ENCODE data around the gene KCNQ1. TPM values are rescaled to one million over a fixed set of nuclear protein-coding genes. Genes with fewer than 3 reads are reported as not detected.

The KCNQ1 gene
- total RNA-seq, 1 experiment from 2014 or later, result not detected

DNA sequence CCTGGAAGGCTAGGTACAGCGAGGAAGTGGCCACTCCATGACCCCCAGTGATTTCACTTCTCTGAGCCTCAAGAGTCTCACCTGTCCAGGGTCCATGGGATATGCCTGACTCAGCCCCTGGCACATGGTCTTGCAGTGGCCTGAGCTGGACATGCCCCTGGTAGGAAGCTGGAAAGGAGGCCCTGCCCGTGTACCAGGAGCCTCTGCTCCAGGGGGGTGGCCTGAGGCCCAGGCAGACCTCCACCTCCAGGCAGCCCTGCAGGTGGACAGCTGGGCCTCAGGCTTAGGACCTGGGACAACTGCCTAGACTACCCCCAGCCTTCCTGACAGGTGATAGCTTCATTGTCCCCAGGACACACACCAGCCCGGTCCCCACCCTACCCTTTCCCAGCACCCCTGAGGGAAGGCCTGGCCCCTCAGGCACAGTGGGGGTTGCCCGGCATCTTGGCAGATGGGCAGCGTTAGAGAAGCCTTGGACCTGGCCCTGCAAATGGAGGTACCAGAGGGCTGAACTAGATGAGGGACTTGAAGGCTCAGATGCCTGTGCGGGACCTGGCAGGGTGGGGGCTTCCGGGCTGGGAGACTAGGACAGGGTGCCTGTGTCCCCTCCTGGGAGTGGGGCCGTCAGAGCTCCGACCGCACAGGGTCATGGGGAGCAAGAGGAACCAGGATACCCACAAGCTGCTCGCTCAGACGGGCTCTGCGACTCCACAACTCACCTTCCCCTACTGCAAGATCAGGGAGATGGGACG lies 387.1 kb downstream of the KCNQ1 start:
- Histone ChIP-seq H3K4me2 (no peak overlapping the region), H3K9me3 (ENCODE audit: insufficient read depth, low read depth) (0 out of 2 replicates have a peak, but pooled peaks cover 3% of the 10 kb centered on the region), H3K4me3 (no peak overlapping the region), H3F3A (ENCODE audit: insufficient read depth, low read depth) (no peaks in the 10 kb centered on the region), H4K20me1 (ENCODE audit: insufficient read depth) (no peaks in the 10 kb centered on the region), H3K36me3 (ENCODE audit: low read depth) (no peaks in the 10 kb centered on the region), H3K4me1 (replicated peaks; ENCODE audit: insufficient read depth) (no peaks in the 10 kb centered on the region), H2AFZ (no peak overlapping the region), H3K27ac (no peak overlapping the region), H3K79me2 (ENCODE audit: low read depth) (no peaks in the 10 kb centered on the region), H3K9me2 (ENCODE audit: insufficient read depth) (no peaks in the 10 kb centered on the region), H3K27me3 (ENCODE audit: insufficient read depth, low read depth) (no peaks in the 10 kb centered on the region)
- TF ChIP-seq, protein P1, sequence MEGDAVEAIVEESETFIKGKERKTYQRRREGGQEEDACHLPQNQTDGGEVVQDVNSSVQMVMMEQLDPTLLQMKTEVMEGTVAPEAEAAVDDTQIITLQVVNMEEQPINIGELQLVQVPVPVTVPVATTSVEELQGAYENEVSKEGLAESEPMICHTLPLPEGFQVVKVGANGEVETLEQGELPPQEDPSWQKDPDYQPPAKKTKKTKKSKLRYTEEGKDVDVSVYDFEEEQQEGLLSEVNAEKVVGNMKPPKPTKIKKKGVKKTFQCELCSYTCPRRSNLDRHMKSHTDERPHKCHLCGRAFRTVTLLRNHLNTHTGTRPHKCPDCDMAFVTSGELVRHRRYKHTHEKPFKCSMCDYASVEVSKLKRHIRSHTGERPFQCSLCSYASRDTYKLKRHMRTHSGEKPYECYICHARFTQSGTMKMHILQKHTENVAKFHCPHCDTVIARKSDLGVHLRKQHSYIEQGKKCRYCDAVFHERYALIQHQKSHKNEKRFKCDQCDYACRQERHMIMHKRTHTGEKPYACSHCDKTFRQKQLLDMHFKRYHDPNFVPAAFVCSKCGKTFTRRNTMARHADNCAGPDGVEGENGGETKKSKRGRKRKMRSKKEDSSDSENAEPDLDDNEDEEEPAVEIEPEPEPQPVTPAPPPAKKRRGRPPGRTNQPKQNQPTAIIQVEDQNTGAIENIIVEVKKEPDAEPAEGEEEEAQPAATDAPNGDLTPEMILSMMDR (conservative IDR thresholded peaks at IDR 0.05), result no peak
- no peak for TF ChIP-seq EZH2 (IDR thresholded peaks at IDR 0.05; ENCODE audit: low read depth)
- intact Hi-C loops (cut with micrococcal nuclease; ENCODE audit: unreplicated experiment), result no loop called here
- no TSS peak for BruUV-seq (replicated peaks)
- DNase-seq, result no peak
- ChIA-PET CTCF (no interaction called here), POLR2A (ENCODE audit: unreplicated experiment) (no interaction called here)

DNA sequence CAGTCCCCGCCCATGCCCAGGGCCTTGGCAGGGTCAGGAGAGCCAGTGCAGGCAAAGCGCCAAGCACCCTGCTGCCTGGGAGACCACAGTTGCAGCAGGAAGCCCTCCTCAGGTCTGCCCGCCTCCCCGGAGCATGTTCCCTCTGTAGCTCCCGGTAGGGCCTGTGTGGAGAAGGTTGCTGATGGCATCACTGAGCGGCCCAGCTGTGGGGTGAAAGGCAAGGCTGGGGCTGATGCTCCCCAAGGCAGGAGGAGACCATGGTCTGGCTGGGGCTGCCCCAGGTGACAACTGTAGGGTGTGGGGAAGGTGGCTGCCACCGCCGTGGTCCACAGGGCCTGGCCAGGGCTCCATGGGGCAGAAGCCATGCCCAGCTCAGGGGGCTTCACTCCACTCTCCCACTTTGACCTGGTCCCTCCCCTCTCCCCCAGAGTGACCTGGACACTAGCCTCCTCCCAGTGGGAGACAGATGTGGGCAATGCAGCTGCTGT lies 387.8 kb downstream of the KCNQ1 start:
- no peak for TF ChIP-seq EZH2 (IDR thresholded peaks at IDR 0.05; ENCODE audit: low read depth)
- TF ChIP-seq, protein P1 (conservative IDR thresholded peaks at IDR 0.05), result no peak
- DNase-seq, result no peak
- Histone ChIP-seq H3K36me3 (ENCODE audit: low read depth) (no peaks in the 10 kb centered on the region), H3K4me1 (replicated peaks; ENCODE audit: insufficient read depth) (no peaks in the 10 kb centered on the region), H3F3A (ENCODE audit: insufficient read depth, low read depth) (no peaks in the 10 kb centered on the region), H3K4me2 (no peak overlapping the region), H3K9me3 (ENCODE audit: insufficient read depth, low read depth) (0 out of 2 replicates have a peak, but pooled peaks cover 3% of the 10 kb centered on the region), H3K79me2 (ENCODE audit: low read depth) (no peaks in the 10 kb centered on the region), H2AFZ (no peak overlapping the region), H3K9me2 (ENCODE audit: insufficient read depth) (no peaks in the 10 kb centered on the region), H4K20me1 (ENCODE audit: insufficient read depth) (no peaks in the 10 kb centered on the region), H3K4me3 (no peak overlapping the region), H3K27ac (no peak overlapping the region), H3K27me3 (ENCODE audit: insufficient read depth, low read depth) (no peaks in the 10 kb centered on the region)
- POLR2A ChIA-PET (ENCODE audit: unreplicated experiment), result no interaction called here
- CTCF ChIA-PET, result no interaction called here
- no TSS peak for BruUV-seq (replicated peaks)
- intact Hi-C loops (cut with micrococcal nuclease; ENCODE audit: unreplicated experiment), result no loop called here

DNA sequence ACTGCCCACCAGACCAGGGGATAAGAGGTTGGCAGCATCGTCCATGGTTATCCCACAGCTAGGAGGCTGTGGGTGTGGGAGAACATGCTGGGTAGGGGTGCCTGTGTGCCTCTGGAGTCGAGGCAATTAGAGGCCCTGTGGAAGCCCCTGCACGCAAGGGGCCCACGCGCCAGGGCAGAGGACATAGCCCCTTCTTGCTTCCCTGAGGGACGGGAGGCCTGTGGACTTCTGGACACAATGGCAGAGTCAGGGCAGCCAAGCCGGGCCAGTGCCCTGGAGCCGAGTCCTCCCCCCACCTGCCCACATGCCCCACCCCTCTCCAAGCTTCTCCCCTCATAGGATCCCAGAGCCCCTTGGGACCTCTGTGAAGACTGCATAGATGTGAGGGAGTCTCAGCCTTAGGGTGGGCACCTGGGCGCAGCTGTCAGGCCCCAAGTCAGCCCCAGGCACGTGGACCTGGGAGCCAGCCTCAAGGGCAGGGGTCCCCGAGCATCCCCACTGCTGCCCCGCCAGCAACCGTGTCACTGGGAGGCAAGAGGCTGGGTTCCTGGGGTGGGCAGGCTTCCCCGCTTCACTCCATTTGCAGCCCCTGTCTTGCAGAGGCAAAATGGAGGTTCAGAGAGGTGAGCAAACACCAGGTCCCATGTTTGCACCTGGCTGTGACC lies 388.4 kb downstream of the KCNQ1 start:
- CTCF ChIA-PET, result no interaction called here

More for the DNA sequence above, 388.4 kb downstream of the KCNQ1 start:
- H3K36me3 ChIP-seq (ENCODE audit: low read depth), result no peaks in the 10 kb centered on the region
- no TSS peak for BruUV-seq (replicated peaks)
- intact Hi-C loops (cut with micrococcal nuclease; ENCODE audit: unreplicated experiment), result no loop called here
- H3K27ac ChIP-seq, result no peak overlapping the region
- H4K20me1 ChIP-seq (ENCODE audit: insufficient read depth), result no peaks in the 10 kb centered on the region
- no peak overlapping the region for H3K4me2 ChIP-seq
- H3F3A ChIP-seq (ENCODE audit: insufficient read depth, low read depth), result no peaks in the 10 kb centered on the region
- H3K9me3 ChIP-seq (ENCODE audit: insufficient read depth, low read depth), result 0 out of 2 replicates have a peak, but pooled peaks cover 3% of the 10 kb centered on the region
- TF ChIP-seq, protein P1 (conservative IDR thresholded peaks at IDR 0.05), result no peak
- TF ChIP-seq EZH2 (IDR thresholded peaks at IDR 0.05; ENCODE audit: low read depth), result no peak
- H3K4me1 ChIP-seq (replicated peaks; ENCODE audit: insufficient read depth), result no peaks in the 10 kb centered on the region
- no peak overlapping the region for H2AFZ ChIP-seq
- H3K79me2 ChIP-seq (ENCODE audit: low read depth), result no peaks in the 10 kb centered on the region
- no peak overlapping the region for H3K4me3 ChIP-seq
- no peak for DNase-seq
- H3K9me2 ChIP-seq (ENCODE audit: insufficient read depth), result no peaks in the 10 kb centered on the region
- H3K27me3 ChIP-seq (ENCODE audit: insufficient read depth, low read depth), result no peaks in the 10 kb centered on the region
- POLR2A ChIA-PET (ENCODE audit: unreplicated experiment), result no interaction called here
